Measurements from ENCODE around the gene PRKAG2.

The PRKAG2 gene

GRCh38 chr7:151860771-151861170 is 16.1 kb downstream of the PRKAG2 start:
- TF ChIP-seq CTCF (IDR thresholded peaks at IDR 0.05; ENCODE audit: low read depth, low read length, missing control alignments): peak; percentile 6
- no peaks in the 10 kb centered on the region for H3K36me3 ChIP-seq (replicated peaks)
- in situ Hi-C loops (cut with HindIII; ENCODE audit: low pct_ligation_motif_present, low sequenced_read_pairs): no loop called here
- no peak for DNase-seq
- H3K4me3 ChIP-seq (ENCODE audit: low read depth, low read length): no peak overlapping the region
- H3K27me3 ChIP-seq (replicated peaks): no peaks in the 10 kb centered on the region
- no peak overlapping the region for H3K27ac ChIP-seq

- no peak for TF ChIP-seq CTCF (IDR thresholded peaks at IDR 0.05; ENCODE audit: low read depth, low read length, missing control alignments)
- H3K27ac ChIP-seq: no peak overlapping the region
- no peak overlapping the region for H3K4me3 ChIP-seq (ENCODE audit: low read depth, low read length)
- in situ Hi-C loops (cut with HindIII; ENCODE audit: low pct_ligation_motif_present, low sequenced_read_pairs): no loop called here
- H3K36me3 ChIP-seq (replicated peaks): no peaks in the 10 kb centered on the region
- H3K27me3 ChIP-seq (replicated peaks): no peaks in the 10 kb centered on the region
- no peak for DNase-seq
These were observed 16.8 kb downstream of the PRKAG2 start for GRCh38 chr7:151859948-151860685.

DNA sequence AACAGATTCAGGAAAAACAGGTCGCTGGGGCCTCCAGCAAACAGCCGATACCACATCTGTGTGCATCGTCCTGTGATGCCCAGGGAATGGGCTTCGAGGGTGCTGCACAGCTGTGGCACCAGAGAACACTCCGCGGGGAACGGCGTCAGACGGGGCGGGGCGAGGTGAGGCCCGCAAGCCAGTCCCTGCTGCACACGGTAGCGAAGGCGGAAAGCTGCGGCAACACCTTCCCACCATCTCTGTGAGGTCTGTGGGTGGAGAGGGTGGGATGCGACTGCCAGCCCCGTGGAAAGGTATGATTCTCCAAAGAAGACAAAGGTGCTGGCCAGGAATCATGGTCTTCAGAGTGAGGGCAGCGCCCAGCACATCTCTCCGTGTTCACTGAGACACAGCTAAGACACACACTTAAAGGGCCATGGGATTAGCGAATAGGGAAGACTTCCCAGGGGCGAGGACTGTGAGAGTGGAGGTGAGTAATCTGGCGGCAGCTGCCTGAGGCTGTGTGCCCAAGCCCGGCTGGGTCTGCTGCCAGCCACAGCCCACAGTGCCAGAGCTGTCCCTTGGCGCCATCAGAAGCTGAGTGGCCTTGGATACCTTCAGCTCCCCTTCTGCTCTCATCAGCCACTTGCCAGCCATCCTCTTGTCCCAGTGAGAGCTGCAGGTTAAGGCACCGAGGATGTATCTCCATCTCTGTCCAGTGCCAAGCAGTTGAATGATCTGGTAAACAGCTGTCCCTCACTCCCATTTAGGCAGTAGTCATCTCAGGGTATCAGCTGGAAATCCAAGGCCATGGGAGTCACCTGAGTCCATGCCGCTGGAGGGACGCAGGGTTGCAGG is 17.6 kb downstream of the PRKAG2 start:
- Histone ChIP-seq H3K36me3 (replicated peaks) (no peaks in the 10 kb centered on the region), H3K27ac (no peak overlapping the region), H3K27me3 (replicated peaks) (peaks cover 3% of the 10 kb centered on the region), H3K4me3 (ENCODE audit: low read depth, low read length) (no peak overlapping the region)
- in situ Hi-C loops (cut with HindIII; ENCODE audit: low pct_ligation_motif_present, low sequenced_read_pairs): no loop called here
- DNase-seq: no peak
- no peak for TF ChIP-seq CTCF (IDR thresholded peaks at IDR 0.05; ENCODE audit: low read depth, low read length, missing control alignments)

- H3K27ac ChIP-seq: no peak overlapping the region
- peaks cover 6% of the 10 kb centered on the region for H3K27me3 ChIP-seq (replicated peaks)
- TF ChIP-seq CTCF (IDR thresholded peaks at IDR 0.05; ENCODE audit: low read depth, low read length, missing control alignments): no peak
- DNase-seq: no peak
- no peak overlapping the region for H3K4me3 ChIP-seq (ENCODE audit: low read depth, low read length)
- in situ Hi-C loops (cut with HindIII; ENCODE audit: low pct_ligation_motif_present, low sequenced_read_pairs): no loop called here
- H3K36me3 ChIP-seq (replicated peaks): no peaks in the 10 kb centered on the region
These were observed 18.5 kb downstream of the PRKAG2 start for GRCh38 chr7:151858456-151858855.

DNA sequence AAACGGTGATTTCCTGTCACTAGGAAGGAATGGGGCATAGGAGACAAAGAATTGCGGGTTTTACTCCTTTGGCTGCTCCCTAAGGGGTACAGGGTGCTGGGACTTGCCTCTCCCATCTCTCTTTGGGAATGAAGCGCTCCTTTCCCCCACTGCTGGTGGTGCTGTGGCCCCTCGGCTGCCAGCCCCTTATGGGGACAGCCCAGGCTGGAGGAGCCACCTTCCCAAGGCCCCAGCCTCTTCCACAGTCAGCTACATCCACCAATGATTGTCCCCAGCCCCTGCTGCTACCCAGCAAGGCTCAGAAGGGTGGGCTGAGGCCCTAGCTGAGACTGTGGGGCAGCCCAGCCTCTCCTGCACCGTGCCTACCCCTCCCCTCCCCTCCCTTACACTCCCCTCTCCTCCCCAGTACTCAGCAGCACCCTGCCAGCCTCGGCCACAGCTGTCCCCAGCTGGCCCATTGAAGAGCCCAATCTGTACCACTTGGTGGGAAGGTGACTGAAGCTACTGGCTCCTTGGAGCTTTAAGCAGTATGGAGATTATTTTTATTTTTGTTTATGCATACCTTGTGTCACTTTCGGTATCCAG is 19.0 kb downstream of the PRKAG2 start:
- no peak for TF ChIP-seq CTCF (IDR thresholded peaks at IDR 0.05; ENCODE audit: low read depth, low read length, missing control alignments)
- DNase-seq: no peak
- Histone ChIP-seq H3K36me3 (replicated peaks) (no peaks in the 10 kb centered on the region), H3K27ac (no peak overlapping the region), H3K4me3 (ENCODE audit: low read depth, low read length) (no peak overlapping the region), H3K27me3 (replicated peaks) (peaks cover 7% of the 10 kb centered on the region)
- in situ Hi-C loops (cut with HindIII; ENCODE audit: low pct_ligation_motif_present, low sequenced_read_pairs): no loop called here

Measured in brain microvascular endothelial cell (primary cell).